Dedifferentiated amniotic fluid mesenchymal stem cell (primary cell): ENCODE measurements around the gene MCM3AP.
A peak's percentile ranks its signal among the peaks of the same experiment; 100 is the strongest.
"Not testable (repeated sequence)": the region's sequence is repeated elsewhere in the genome, so short reads cannot be mapped to it uniquely, and the experiment has no call there.

ENCODE experiments used
- DNase-seq: peaks from one replicate; pipeline ENCODE4 v3.0.0-alpha.2; 2016; ENCODE audit errors: extremely low spot score

The MCM3AP gene

DNA sequence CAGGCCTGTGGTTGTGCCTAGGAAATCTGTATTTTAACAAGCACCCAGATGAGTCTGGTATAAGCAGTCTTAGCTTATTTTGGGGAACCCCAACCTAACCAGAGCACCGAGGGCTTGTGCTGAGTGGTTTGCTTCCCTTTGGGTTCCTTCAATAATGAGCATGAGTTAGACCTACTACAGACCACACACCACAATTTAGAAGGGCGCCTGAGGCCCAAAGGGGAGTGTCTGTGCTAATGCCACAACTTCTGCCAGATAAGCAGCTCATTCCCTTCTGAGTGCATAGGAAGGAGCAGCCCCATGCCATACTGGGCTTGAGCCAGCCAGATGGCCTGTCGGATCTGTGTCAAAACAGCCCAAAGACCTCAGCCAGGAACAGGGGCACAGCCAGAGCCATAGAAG is 41.5 kb downstream of the MCM3AP start:
- no peak for DNase-seq

DNA sequence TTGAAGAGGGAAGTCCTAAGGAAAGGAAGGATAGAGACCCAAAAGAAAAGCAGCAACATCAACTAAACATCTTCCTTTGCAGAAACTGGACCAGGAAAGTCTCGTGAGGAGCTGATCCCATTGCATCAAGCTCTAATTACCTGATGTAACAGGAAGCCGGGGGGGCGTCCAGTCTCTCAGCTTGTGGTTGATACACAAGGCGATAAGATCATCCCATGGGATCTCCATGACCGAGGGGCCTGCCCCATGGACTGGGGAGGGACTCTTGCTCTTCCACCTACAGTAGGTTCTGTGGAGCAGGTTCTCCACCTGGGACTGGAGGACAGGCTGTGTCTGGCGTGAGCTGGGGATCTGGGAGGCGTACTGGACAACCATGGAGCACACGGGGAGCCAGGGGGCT is 42.1 kb downstream of the MCM3AP start:
- DNase-seq: no peak

DNA sequence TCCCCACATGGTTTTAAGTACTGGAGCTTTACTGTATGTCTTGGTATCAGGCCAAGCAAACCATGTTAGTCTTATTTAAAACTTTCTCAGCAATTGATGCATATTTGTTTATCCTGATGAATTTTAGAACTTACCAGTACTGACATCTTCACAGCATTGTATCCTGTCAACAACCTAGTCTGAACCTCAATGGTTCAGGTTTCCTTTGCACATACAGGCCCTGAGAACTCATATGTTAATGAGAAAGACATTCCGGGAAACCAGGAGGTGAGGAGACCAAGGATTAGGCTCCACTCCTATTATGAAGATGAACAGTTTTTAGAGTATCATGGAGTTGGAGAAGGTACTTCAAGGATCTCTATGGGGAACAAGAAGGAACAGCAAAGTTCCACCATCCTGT is 43.8 kb downstream of the MCM3AP start:
- DNase-seq: not testable (repeated sequence)

DNA sequence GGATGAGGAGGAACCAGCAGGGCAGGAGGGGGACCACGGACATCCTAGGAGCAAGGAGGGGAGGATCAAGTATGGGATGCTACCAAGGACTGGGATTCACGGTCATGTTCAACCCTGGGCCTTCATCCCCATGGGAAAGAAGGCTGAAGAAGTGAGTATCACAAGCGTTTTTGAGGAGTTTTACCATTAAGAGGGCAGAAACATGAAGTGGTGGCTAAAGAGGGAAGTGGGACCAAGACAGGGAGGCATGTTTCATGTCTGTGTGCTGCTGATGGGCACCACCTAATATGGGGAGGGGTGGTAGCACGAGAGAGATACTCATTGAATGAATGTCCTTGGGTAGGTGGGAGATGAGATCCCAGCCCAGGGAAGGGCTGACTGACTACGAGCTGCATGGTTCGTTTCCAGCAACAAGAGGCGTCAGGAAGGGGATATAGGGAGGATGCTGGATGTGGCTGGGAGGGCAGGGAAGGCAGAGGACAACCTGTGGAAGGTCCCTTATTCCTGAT is 45.5 kb downstream of the MCM3AP start:
- DNase-seq: no peak

DNA sequence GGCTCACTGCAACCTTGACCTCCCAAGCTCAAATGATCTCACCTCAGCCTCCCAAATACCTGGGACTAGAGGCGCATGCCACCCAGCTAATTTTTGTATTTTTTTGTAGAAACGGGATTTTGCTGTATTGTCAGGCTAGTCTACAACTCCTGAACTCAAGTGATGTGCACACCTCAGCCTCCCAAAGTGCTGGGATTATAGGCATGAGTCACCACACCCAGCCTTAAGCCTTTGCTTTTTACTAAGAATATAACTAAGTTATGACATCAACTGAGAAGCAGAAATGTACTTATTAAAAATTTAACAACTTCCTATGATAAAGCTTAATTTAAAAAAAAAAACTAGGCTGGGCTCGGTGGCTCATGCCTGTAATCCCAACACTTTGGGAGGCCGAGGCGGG is 47.9 kb downstream of the MCM3AP start:
- no peak for DNase-seq

DNA sequence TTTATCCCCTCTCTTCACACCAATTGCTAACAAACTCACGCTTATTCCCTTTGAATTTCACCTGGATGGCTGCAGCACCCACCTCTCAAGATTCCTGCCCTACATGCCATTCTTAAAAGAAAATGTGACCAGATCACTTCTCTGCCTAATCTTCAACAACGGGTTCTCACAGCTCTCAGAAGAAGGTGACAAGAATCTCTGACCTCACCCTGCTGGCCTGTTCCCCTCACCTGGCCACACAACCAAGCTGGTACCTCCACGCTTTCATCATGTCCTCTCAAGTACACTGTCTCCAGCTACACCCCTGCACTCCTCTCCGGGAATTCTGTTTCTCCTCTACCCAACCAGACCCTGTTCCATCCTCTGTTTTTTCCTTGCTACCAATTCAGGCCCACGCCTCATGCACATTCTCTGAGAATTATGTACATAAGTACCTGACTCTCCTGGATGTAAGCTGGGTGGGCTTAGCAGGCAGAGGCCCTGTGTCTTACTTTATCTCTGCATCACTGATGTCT is 50.9 kb downstream of the MCM3AP start:
- DNase-seq: no peak

DNA sequence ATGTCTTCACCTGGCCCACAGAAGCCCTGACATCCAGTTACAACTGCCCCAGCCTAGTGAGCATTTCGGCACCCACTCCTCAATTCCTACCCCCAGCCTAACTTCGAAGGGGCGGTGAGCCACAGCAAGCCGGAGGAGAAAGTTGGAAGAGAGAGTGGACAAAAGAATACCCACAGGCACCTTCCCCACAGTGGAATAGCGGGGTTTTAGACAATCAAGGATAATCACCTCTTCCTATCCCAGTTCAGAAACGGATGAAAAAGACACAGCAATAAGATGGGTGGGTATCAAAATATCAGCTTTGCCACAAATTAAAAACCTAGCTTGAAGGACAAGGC is 55.5 kb downstream of the MCM3AP start:
- DNase-seq: no peak

DNA sequence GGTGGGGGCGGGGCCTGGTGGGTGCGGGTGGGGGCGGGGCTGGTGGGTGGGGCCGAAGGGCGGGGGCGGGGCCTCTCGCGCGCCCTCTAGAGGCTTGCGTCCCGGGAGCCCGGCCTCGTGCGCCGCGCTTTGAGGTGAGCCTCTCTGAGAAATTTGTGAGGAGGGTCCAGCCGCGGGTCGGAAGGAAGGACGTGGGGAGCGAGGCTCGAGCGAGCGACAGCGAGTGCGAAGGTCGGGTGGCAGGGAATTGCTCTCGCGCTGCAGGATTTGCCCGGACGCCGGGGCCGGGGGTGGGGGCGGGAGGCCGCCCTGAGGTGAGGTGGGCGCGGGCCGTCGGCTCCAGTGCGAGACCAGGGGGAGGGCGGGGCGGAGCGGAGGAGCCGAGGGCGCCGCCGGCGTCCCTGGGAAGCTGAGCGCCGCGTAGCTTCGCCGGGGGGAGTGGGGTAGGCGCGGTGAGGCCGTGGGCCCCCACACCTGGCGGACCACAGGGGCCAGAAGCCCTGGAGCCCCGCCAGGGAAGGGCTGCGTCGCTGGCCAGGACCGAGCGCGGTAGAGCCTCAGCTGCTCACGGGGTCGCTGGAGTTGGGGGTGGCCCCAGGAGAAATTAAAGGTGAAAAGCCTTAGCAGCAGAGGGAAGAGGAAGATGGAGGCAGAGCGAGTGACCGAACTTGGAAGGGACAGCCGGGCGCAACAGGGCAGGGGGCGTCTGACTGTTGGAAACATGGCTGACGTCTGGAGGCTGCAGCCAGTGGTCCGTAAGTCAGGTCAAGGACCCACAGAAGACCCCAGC is 56.1 kb downstream of the MCM3AP start:
- DNase-seq: no peak

DNA sequence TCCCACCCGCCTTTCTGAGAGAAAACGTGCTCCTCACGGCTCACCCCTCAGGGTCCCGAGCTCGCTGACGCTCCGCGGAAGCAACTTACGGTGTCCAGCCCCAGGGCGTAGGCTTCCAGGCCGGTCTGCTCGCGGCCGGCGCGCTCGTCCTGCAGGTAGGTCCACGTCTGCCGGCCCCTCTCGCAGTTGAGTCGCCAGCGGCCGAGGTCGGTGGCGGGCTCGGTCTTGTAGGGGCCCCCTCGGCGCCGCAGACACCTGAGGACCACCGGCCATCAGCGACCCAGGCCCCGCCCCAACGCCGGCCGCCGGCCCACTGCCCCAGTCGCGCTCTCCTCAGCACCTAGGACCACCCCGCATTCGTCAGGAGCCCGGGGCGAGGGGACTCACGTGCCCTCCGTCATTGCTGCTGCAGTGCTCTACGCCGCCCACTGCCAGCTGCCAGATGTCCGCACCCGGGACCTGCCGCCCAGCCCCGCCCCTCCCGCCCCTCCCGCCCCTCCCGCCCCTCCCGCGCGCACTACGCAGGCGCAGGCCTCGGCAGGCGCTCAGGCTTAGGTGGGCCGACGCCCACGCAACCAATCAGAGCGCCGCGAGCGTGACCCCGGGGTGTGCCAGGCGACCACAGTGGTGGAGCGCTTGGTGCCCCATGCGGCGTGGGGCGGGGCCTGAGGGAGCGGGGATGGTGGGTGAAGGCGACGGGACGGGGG is 56.9 kb downstream of the MCM3AP start, which contains the start of gene LSS:
TSS of gene LSS (minus strand) at position 430 of the 707 bp plus-strand sequence. CDS start at position 401, 29 bp downstream.
- DNase-seq: peak; percentile 91

DNA sequence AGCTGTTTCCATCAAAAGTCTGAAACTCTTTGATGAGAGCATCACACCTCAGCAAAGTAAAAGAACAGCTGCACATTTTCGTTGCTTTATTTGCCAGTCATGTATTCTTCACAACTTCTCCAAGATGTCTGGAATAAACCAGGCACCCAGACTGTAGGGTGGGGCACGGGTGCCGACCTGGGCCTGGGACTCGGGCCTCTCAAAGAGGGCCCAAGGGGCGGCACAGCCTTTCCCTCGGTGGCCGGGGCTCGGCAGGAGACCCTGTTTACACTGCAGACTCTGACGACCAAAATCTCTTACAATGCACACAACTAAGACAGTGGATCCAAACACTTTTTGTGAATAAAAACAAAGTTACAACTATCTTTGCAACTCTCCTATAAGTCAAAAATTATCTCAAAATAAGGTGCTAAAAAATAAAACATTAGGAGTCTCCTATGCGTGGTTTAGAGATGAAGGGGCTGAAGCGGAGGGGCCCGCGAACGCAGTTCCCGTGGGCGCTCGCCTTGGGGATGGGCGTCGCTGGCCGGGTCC is 57.5 kb downstream of the MCM3AP start:
- no peak for DNase-seq

DNA sequence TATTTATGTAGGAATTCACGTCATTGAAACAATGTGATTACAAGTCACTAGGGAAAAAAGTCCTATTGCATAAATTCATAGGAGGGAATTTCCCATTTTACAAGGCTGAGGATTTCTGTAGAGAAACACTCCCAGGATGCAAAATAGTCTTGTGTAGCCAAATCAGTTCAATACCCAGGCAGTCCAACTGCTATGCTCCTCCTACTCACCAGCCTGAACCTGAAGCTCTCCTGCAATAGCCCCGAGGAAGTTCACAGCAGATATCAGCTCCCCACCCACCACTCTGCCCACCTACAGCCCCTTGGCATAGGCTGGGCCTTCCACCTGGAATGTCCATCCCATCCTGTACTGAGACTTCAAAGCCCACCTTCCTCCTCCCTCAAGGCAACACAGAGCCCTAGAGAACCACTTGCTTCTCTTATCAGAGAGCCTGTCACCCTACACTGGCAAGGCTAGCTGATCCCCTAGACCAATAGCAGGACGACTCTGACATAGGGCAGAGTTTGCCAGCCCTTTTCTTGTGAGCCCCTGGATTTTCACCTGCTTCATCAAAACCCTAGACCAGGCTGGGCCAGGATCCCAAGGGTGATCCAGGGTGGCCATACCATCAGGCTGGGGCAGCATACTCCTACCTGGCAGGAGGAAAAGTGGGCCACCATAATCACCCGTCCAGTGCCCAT is 58.4 kb downstream of the MCM3AP start:
- DNase-seq: peak; percentile 21

DNA sequence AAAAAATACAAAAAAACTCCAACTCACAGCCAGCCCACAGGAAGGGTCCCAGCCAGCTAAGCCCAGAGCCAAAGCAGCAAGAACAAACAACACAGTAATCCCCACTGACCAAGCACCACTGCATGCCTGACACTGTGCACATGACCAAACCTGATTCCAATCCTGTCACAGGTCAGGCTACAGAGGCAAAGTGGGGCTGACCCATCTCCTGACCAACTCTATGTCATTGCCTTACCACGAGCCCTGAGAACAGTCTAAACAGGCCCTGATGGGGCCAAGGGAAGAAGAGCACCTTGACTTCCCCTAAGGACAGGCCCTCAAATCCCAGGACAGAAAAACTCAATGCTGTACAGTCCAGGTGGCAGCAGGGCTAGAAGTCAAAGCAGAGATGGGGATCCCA is 59.3 kb downstream of the MCM3AP start:
- DNase-seq: no peak

DNA sequence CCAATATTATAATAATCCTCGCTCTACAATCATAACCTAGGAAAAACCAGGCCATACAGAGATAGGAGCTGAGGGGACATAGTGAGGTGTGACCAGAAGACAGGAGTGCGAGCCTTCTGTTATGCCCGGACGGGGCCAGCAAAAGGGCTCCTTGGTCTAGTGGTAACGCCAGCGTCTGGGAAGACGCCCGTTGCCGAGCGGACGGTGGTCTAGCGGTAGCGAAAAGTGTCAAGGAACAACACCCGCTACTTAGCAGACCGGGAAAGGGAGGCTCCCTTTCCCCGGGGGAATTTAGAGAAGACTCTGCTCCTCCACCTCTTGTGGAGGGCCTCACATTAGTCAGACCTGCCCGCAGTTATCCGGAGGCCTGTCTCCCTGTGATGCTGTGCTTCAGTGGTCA is 61.8 kb downstream of the MCM3AP start:
- not testable (repeated sequence) for DNase-seq

DNA sequence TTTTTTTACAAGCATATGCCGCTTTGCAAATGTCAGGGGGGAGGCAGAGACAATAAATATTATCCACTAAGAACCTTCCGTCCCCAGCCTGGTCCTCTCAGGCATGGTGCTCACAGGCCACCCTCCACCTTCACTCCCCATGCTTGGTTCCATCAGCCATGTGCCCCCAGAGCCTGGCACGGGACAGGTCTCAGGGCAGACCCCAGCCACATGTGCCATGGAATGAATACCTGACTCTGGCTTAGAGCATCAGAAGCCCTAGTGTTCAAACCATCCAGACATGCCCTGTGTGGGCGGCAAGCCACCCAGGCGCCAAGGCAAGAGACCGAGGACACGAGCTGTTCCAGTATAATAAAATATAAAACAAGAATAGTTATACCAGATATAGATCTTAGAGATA is 62.2 kb downstream of the MCM3AP start:
- no peak for DNase-seq

DNA sequence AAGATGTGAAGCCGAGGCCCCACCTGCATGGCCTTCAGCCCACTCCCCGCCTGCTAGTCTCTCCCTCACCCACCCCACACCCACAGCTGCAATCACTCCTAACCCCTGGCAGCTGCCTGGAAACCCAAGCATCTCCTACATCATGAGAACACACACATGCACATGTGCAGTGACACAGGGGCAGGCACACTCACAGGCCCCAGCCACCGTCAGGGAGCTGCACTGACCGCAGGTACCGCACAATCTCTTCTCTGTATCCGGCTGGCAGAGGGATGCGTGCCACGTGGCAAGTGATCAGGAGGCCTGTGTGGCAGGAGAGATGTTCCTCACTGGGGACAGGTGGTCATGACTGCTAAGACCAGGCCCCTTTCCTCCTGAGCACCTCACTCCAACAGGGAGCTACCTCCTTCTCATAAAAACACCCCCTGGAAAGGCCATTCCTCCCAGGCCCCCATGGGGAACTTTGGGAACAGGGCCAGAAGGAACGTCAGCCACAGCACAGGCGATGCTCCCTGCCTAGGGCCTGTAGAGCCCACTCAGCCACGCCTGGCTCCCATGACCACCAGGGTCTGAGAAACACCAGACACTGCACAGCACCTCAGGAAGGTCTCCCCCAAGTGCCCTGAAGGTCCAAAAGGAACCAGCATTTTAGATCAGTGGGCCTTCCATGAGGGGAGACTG is 62.8 kb downstream of the MCM3AP start:
- no peak for DNase-seq

DNA sequence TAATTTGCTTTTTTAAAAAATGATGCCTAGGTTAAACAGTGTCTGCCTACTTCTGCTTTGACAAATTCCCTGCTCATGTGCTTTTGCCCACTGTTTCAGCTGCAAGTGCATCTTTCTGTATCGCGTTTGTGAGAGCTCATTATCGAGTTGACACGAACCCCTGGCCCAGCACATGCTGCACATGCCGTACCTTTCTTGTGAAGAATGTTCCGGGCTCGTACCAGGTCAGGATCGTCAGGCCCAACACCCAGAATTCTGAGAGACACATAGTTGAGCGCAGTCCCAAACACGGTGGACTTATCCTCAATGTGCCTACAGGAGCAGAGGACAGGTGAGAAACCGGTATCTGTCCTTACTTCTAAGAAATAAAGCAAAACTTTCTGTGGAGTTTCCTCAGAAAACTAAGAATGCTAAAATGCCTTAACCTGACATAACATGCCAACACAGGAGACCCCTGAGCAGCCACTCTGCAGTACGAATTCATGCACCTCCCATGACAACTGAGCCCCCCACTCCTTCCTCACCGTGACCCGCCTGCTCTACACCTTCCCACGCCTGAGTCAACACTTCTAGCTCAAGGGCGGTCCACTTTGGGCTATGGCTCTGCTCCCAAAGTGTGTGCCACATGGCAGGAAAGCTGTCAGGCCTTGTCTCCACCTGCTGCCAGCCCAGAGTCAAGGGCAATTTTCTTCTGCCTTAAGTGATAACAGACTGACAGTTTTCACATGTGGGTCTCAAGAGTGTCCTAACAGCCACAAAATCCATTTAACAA is 63.6 kb downstream of the MCM3AP start:
- DNase-seq: no peak

DNA sequence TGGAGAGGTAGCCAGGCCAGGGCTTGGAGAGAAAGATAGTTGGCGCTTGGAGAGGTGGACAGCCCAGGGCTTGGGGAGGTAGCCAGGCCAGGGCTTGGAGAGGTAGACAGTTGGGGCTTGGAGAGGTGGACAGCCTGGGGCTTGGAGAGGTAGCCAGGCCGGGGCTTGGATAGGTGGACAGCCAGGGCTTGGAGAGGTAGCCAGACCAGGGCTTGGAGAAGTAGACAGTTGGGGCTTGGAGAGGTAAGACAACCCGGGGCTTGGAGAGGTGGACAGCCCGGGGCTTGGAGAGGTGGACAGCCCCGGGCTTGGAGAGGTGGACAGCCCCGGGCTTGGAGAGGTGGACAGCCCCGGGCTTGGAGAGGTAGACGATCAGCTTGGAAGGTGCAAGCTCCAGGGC is 64.6 kb downstream of the MCM3AP start:
- DNase-seq: no peak

DNA sequence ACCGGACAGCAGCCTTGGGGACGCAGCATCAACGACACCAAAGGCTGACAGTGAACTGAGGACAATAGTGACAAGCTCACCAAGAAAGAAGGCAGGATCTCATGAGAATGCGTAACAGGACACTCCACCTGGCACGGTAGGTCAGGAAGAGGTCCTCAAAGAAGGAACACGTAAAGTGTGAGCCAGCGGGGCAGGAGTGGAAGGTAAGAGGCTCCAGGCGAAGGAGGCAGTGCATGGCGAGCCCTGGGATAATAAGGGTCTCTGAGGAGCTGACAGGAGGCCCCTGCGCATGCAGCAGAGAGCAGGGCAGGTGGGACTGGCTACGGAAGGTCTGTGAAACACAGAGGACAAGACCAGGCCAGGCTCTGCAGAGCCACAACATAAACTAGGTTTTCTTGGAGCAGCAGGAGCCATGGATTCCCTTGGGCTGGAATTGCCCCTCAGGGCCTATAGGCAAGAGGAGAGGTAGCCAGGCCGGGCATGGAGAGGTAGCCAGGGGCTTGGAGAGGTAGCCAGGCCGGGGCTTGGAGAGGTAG is 65.1 kb downstream of the MCM3AP start:
- no peak for DNase-seq

DNA sequence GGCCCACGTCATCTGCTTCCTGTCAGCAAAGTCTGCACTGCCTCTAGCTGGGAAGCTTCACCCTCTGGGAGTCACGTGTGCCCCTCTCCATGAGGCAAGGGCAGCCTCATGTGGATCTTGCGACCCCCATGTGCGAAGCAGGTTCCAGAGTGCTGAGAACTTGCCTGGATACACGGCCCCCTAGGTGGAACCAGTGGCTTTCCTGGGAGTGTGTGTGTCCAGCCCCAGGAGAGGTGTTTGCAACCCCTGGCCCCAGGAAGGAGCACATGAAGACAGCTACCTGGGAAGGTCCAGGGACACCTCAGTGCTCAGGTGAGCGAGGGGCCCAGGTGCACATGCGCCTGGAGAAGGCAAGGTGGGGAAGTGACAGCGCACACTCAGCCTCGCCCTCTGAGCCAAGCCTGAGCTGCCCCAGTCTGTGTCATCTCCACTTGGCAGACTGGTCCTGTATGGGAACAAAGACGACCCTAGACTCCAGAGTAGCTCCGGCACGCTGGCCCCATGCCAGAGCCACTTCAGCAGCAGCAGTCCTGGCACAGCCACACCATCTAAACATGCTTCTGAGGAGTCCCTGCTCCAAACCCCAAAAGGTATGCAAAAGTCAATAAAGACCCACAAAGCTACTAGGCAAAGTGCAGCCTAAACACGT is 65.7 kb downstream of the MCM3AP start:
- no peak for DNase-seq
